Measurements from ENCODE around the gene SV2B. TPM values are rescaled to one million over a fixed set of nuclear protein-coding genes. Genes with fewer than 3 reads are reported as not detected.

Gene SV2B
- total and polyA plus RNA-seq, 2 donors (not counting 1 experiment from before 2014, with no cell fraction given): not detected

DNA sequence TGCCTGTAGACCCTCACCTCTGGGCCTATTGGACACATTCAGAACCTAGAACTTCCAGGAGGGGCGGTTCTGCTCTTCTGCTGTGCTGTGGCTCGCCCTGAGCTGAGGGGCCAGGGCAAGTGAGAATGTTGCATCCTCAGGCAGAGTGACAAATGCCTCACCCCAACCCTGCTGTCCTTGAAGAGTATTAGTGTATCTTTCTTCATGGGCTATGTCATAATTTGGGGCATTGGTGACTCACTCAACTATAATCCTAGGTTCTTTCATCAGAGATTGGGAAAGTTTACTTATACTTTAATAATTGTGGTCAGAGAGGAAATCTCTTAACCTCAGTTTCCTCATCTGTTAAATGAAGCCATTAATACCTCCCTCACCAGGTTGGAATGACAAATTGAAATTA is 143.8 kb downstream of the SV2B start:
- Histone ChIP-seq H3K9me3 (ENCODE audit: control extremely low read depth in 1 of 3, control insufficient read depth in 2 of 3, insufficient read depth in 1 of 3, low read length in 2 of 3) (no peaks in the 10 kb centered on the region), H3K4me1 (ENCODE audit: control insufficient read depth in 2 of 2, insufficient read depth in 2 of 2, low read length in 2 of 2) (no peaks in the 10 kb centered on the region), H3K4me2 (replicated peaks; ENCODE audit: low read depth, low read length, poor library complexity, severe bottlenecking) (no peak overlapping the region), H4K20me1 (ENCODE audit: control insufficient read depth, insufficient read depth, low read length, poor library complexity, severe bottlenecking) (no peaks in the 10 kb centered on the region), H2AFZ (ENCODE audit: insufficient read depth, low read depth, low read length, poor library complexity, severe bottlenecking) (no peak overlapping the region), H3K79me2 (ENCODE audit: control insufficient read depth, insufficient read depth, low read length) (no peaks in the 10 kb centered on the region), H3K4me3 (ENCODE audit: control extremely low read depth in 1 of 5, extremely low read depth in 1 of 5, insufficient read depth in 1 of 5, low read depth in 2 of 5, low read length in 4 of 5) (no peak overlapping the region), H3K27ac (ENCODE audit: low read length in 2 of 2) (no peak overlapping the region), H3K9ac (ENCODE audit: low read length) (no peak overlapping the region), H3K27me3 (replicated peaks in 1 of 4; ENCODE audit: control extremely low read depth in 1 of 4, control insufficient read depth in 3 of 4, insufficient read depth in 4 of 4, low read length in 3 of 4) (peaks cover 0 to 5% (median 0%) of the 10 kb centered on the region in 4 experiments), H3K36me3 (replicated peaks in 1 of 2; ENCODE audit: control extremely low read depth in 1 of 2, control insufficient read depth in 1 of 2, extremely low read depth in 1 of 2, insufficient read depth in 2 of 2, low read length in 1 of 2) (no peaks in the 10 kb centered on the region)
- no peak for TF ChIP-seq EZH2 (IDR thresholded peaks at IDR 0.05; ENCODE audit: borderline replicate concordance, insufficient read depth, low read depth, low read length, poor library complexity, severe bottlenecking)
- TF ChIP-seq, protein P1, sequence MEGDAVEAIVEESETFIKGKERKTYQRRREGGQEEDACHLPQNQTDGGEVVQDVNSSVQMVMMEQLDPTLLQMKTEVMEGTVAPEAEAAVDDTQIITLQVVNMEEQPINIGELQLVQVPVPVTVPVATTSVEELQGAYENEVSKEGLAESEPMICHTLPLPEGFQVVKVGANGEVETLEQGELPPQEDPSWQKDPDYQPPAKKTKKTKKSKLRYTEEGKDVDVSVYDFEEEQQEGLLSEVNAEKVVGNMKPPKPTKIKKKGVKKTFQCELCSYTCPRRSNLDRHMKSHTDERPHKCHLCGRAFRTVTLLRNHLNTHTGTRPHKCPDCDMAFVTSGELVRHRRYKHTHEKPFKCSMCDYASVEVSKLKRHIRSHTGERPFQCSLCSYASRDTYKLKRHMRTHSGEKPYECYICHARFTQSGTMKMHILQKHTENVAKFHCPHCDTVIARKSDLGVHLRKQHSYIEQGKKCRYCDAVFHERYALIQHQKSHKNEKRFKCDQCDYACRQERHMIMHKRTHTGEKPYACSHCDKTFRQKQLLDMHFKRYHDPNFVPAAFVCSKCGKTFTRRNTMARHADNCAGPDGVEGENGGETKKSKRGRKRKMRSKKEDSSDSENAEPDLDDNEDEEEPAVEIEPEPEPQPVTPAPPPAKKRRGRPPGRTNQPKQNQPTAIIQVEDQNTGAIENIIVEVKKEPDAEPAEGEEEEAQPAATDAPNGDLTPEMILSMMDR (IDR thresholded peaks at IDR 0.05): no peak
- Mint-ChIP-seq H3K9me3 (ENCODE audit: insufficient read depth) (no peaks in the 10 kb centered on the region), H3K4me1 (no peaks in the 10 kb centered on the region), H3K4me3 (no peak overlapping the region), H3K27ac (no peak overlapping the region), H3K27me3 (peaks cover 33% of the 10 kb centered on the region)
- POLR2A ChIA-PET: no interaction called here
- no peak for ATAC-seq (ENCODE audit: low read depth)
- WGBS (ENCODE audit: insufficient coverage): 100% methylated on average over 1 of the region's 2 CpGs
- CTCF ChIA-PET: no interaction called here
- intact Hi-C loops (cut with micrococcal nuclease): no loop called here
- DNase-seq: no peak

DNA sequence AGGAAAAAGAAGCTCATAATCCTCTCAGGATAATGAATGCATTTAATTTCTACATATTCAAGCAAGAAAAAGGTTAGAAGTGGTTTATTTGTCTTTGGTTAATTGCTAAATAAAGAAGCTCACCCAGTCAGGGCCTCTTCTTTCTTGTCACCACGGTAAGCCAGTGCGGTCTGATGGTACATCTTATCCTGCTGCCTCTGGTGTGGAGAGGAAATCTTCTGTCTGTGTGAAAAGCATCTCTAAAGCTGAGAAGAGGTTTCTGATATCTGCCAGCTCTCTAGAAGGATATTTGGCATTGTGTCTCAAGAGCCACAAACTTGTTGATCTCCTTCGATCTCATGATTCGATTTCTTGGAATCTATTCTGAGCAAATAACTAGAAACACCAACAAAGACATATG is 144.9 kb downstream of the SV2B start:
- POLR2A ChIA-PET: no interaction called here
- intact Hi-C loops (cut with micrococcal nuclease): no loop called here

More for the DNA sequence above, 144.9 kb downstream of the SV2B start:
- WGBS (ENCODE audit: insufficient coverage): no CpG with 5 or more reads among the region's 4 CpGs
- H3K4me3 Mint-ChIP-seq: no peak overlapping the region
- Histone ChIP-seq H3K4me2 (replicated peaks; ENCODE audit: low read depth, low read length, poor library complexity, severe bottlenecking) (no peak overlapping the region), H4K20me1 (ENCODE audit: control insufficient read depth, insufficient read depth, low read length, poor library complexity, severe bottlenecking) (no peaks in the 10 kb centered on the region), H3K9ac (ENCODE audit: low read length) (no peak overlapping the region), H3K9me3 (ENCODE audit: control extremely low read depth in 1 of 3, control insufficient read depth in 2 of 3, insufficient read depth in 1 of 3, low read length in 2 of 3) (no peaks in the 10 kb centered on the region), H3K36me3 (replicated peaks in 1 of 2; ENCODE audit: control extremely low read depth in 1 of 2, control insufficient read depth in 1 of 2, extremely low read depth in 1 of 2, insufficient read depth in 2 of 2, low read length in 1 of 2) (no peaks in the 10 kb centered on the region), H3K4me1 (ENCODE audit: control insufficient read depth in 2 of 2, insufficient read depth in 2 of 2, low read length in 2 of 2) (no peaks in the 10 kb centered on the region), H3K79me2 (ENCODE audit: control insufficient read depth, insufficient read depth, low read length) (no peaks in the 10 kb centered on the region), H3K27ac (ENCODE audit: low read length in 2 of 2) (no peak overlapping the region), H2AFZ (ENCODE audit: insufficient read depth, low read depth, low read length, poor library complexity, severe bottlenecking) (no peak overlapping the region), H3K4me3 (ENCODE audit: control extremely low read depth in 1 of 5, extremely low read depth in 1 of 5, insufficient read depth in 1 of 5, low read depth in 2 of 5, low read length in 4 of 5) (no peak overlapping the region), H3K27me3 (replicated peaks in 1 of 4; ENCODE audit: control extremely low read depth in 1 of 4, control insufficient read depth in 3 of 4, insufficient read depth in 4 of 4, low read length in 3 of 4) (peaks cover 0 to 5% (median 0%) of the 10 kb centered on the region in 4 experiments)
- no peaks in the 10 kb centered on the region for H3K4me1 Mint-ChIP-seq
- no peak overlapping the region for H3K27ac Mint-ChIP-seq
- TF ChIP-seq, protein P1 (IDR thresholded peaks at IDR 0.05): no peak
- TF ChIP-seq EZH2 (IDR thresholded peaks at IDR 0.05; ENCODE audit: borderline replicate concordance, insufficient read depth, low read depth, low read length, poor library complexity, severe bottlenecking): no peak
- CTCF ChIA-PET: interaction anchor here (1.1 to 2.2 kb wide), 2 partner anchors 9 to 27 kb away, joined by 3 to 5 read pairs; no protein-coding TSS in a partner anchor
- peaks cover 34% of the 10 kb centered on the region for H3K27me3 Mint-ChIP-seq
- H3K9me3 Mint-ChIP-seq (ENCODE audit: insufficient read depth): no peaks in the 10 kb centered on the region
- DNase-seq: no peak
- ATAC-seq (ENCODE audit: low read depth): no peak

Data from B cell (primary cell).